ENCODE measurements around the gene ZNF185.

ZNF185 gene

GRCh38 chrX:152915541-152916241 is 17.8 kb downstream of the ZNF185 start:
- Histone ChIP-seq H3K9me3 (ENCODE audit: control insufficient read depth in 1 of 2, low read length in 2 of 2) (no peaks in the 10 kb centered on the region), H3K27me3 (ENCODE audit: control insufficient read depth in 1 of 2, insufficient read depth in 2 of 2, low read length in 2 of 2) (no peaks in the 10 kb centered on the region)

GRCh38 chrX:152917656-152918579 is 20.1 kb downstream of the ZNF185 start:
- Histone ChIP-seq H3K4me1 (ENCODE audit: control insufficient read depth in 1 of 2, insufficient read depth in 2 of 2, low read length in 2 of 2) (peaks cover 0 to 3% of the 10 kb centered on the region in 2 donors), H3K9ac (ENCODE audit: low read depth in 1 of 2, low read length in 2 of 2) (no peak overlapping the region), H3K27me3 (ENCODE audit: control insufficient read depth in 1 of 2, insufficient read depth in 2 of 2, low read length in 2 of 2) (no peaks in the 10 kb centered on the region), H3K36me3 (ENCODE audit: control insufficient read depth in 1 of 2, insufficient read depth in 2 of 2, low read length in 2 of 2) (no peaks in the 10 kb centered on the region), H3K27ac (ENCODE audit: low read depth, low read length) (no peak overlapping the region), H3K9me3 (ENCODE audit: control insufficient read depth in 1 of 2, low read length in 2 of 2) (no peaks in the 10 kb centered on the region), H3K4me3 (ENCODE audit: low read depth in 1 of 2, low read length in 2 of 2) (no peak overlapping the region)

More at GRCh38 chrX:152915541-152916241, 17.8 kb downstream of the ZNF185 start:
- Histone ChIP-seq H3K27ac (ENCODE audit: low read depth, low read length) (no peak overlapping the region), H3K4me1 (ENCODE audit: control insufficient read depth in 1 of 2, insufficient read depth in 2 of 2, low read length in 2 of 2) (peaks cover 0 to 3% of the 10 kb centered on the region in 2 donors), H3K4me3 (ENCODE audit: low read depth in 1 of 2, low read length in 2 of 2) (no peak overlapping the region), H3K36me3 (ENCODE audit: control insufficient read depth in 1 of 2, insufficient read depth in 2 of 2, low read length in 2 of 2) (no peaks in the 10 kb centered on the region), H3K9ac (ENCODE audit: low read depth in 1 of 2, low read length in 2 of 2) (no peak overlapping the region)

- no peak overlapping the region for H3K27ac ChIP-seq (ENCODE audit: low read depth, low read length)
These were observed 20.8 kb downstream of the ZNF185 start for GRCh38 chrX:152918707-152919106.

GRCh38 chrX:152923599-152923998 is 25.7 kb downstream of the ZNF185 start:
- peaks cover 9 to 14% of the 10 kb centered on the region in 2 donors for H3K4me1 ChIP-seq (ENCODE audit: control insufficient read depth in 1 of 2, insufficient read depth in 2 of 2, low read length in 2 of 2)
- H3K36me3 ChIP-seq (ENCODE audit: control insufficient read depth in 1 of 2, insufficient read depth in 2 of 2, low read length in 2 of 2), result no peaks in the 10 kb centered on the region
- H3K4me3 ChIP-seq (ENCODE audit: low read depth in 1 of 2, low read length in 2 of 2), result no peak overlapping the region
- H3K9me3 ChIP-seq (ENCODE audit: control insufficient read depth in 1 of 2, low read length in 2 of 2), result no peaks in the 10 kb centered on the region
- no peak overlapping the region for H3K27ac ChIP-seq (ENCODE audit: low read depth, low read length)
- no peak overlapping the region for H3K9ac ChIP-seq (ENCODE audit: low read depth in 1 of 2, low read length in 2 of 2)
- no peaks in the 10 kb centered on the region for H3K27me3 ChIP-seq (ENCODE audit: control insufficient read depth in 1 of 2, insufficient read depth in 2 of 2, low read length in 2 of 2)

More at GRCh38 chrX:152918707-152919106, 20.8 kb downstream of the ZNF185 start:
- Histone ChIP-seq H3K4me3 (ENCODE audit: low read depth in 1 of 2, low read length in 2 of 2) (no peak overlapping the region), H3K4me1 (ENCODE audit: control insufficient read depth in 1 of 2, insufficient read depth in 2 of 2, low read length in 2 of 2) (peaks cover 0 to 3% of the 10 kb centered on the region in 2 donors), H3K27me3 (ENCODE audit: control insufficient read depth in 1 of 2, insufficient read depth in 2 of 2, low read length in 2 of 2) (no peaks in the 10 kb centered on the region), H3K36me3 (ENCODE audit: control insufficient read depth in 1 of 2, insufficient read depth in 2 of 2, low read length in 2 of 2) (no peaks in the 10 kb centered on the region), H3K9me3 (ENCODE audit: control insufficient read depth in 1 of 2, low read length in 2 of 2) (no peaks in the 10 kb centered on the region), H3K9ac (ENCODE audit: low read depth in 1 of 2, low read length in 2 of 2) (no peak overlapping the region)

- Histone ChIP-seq H3K4me1 (ENCODE audit: control insufficient read depth in 1 of 2, insufficient read depth in 2 of 2, low read length in 2 of 2) (peaks cover 9 to 14% of the 10 kb centered on the region in 2 donors), H3K9ac (ENCODE audit: low read depth in 1 of 2, low read length in 2 of 2) (no peak overlapping the region), H3K27me3 (ENCODE audit: control insufficient read depth in 1 of 2, insufficient read depth in 2 of 2, low read length in 2 of 2) (no peaks in the 10 kb centered on the region)
These were observed 28.0 kb downstream of the ZNF185 start for GRCh38 chrX:152925835-152926234.

GRCh38 chrX:152926279-152926678 is 28.4 kb downstream of the ZNF185 start:
- H3K9ac ChIP-seq (ENCODE audit: low read depth in 1 of 2, low read length in 2 of 2), result no peak overlapping the region
- H3K27ac ChIP-seq (ENCODE audit: low read depth, low read length), result no peak overlapping the region
- no peaks in the 10 kb centered on the region for H3K36me3 ChIP-seq (ENCODE audit: control insufficient read depth in 1 of 2, insufficient read depth in 2 of 2, low read length in 2 of 2)
- H3K4me1 ChIP-seq (ENCODE audit: control insufficient read depth in 1 of 2, insufficient read depth in 2 of 2, low read length in 2 of 2), result peaks cover 9 to 14% of the 10 kb centered on the region in 2 donors
- H3K27me3 ChIP-seq (ENCODE audit: control insufficient read depth in 1 of 2, insufficient read depth in 2 of 2, low read length in 2 of 2), result no peaks in the 10 kb centered on the region
- H3K4me3 ChIP-seq (ENCODE audit: low read depth in 1 of 2, low read length in 2 of 2), result no peak overlapping the region
- H3K9me3 ChIP-seq (ENCODE audit: control insufficient read depth in 1 of 2, low read length in 2 of 2), result no peaks in the 10 kb centered on the region

More at GRCh38 chrX:152925835-152926234, 28.0 kb downstream of the ZNF185 start:
- H3K36me3 ChIP-seq (ENCODE audit: control insufficient read depth in 1 of 2, insufficient read depth in 2 of 2, low read length in 2 of 2), result no peaks in the 10 kb centered on the region
- no peaks in the 10 kb centered on the region for H3K9me3 ChIP-seq (ENCODE audit: control insufficient read depth in 1 of 2, low read length in 2 of 2)
- H3K4me3 ChIP-seq (ENCODE audit: low read depth in 1 of 2, low read length in 2 of 2), result no peak overlapping the region
- H3K27ac ChIP-seq (ENCODE audit: low read depth, low read length), result no peak overlapping the region

GRCh38 chrX:152926923-152927322 is 29.1 kb downstream of the ZNF185 start:
- Histone ChIP-seq H3K4me1 (ENCODE audit: control insufficient read depth in 1 of 2, insufficient read depth in 2 of 2, low read length in 2 of 2) (peaks cover 9 to 14% of the 10 kb centered on the region in 2 donors), H3K36me3 (ENCODE audit: control insufficient read depth in 1 of 2, insufficient read depth in 2 of 2, low read length in 2 of 2) (no peaks in the 10 kb centered on the region), H3K27me3 (ENCODE audit: control insufficient read depth in 1 of 2, insufficient read depth in 2 of 2, low read length in 2 of 2) (no peaks in the 10 kb centered on the region), H3K4me3 (ENCODE audit: low read depth in 1 of 2, low read length in 2 of 2) (no peak overlapping the region), H3K9ac (ENCODE audit: low read depth in 1 of 2, low read length in 2 of 2) (no peak overlapping the region), H3K9me3 (ENCODE audit: control insufficient read depth in 1 of 2, low read length in 2 of 2) (no peaks in the 10 kb centered on the region), H3K27ac (ENCODE audit: low read depth, low read length) (no peak overlapping the region)

- Histone ChIP-seq H3K27me3 (ENCODE audit: control insufficient read depth in 1 of 2, insufficient read depth in 2 of 2, low read length in 2 of 2) (no peaks in the 10 kb centered on the region), H3K4me3 (ENCODE audit: low read depth in 1 of 2, low read length in 2 of 2) (no peak overlapping the region), H3K9ac (ENCODE audit: low read depth in 1 of 2, low read length in 2 of 2) (no peak overlapping the region), H3K36me3 (ENCODE audit: control insufficient read depth in 1 of 2, insufficient read depth in 2 of 2, low read length in 2 of 2) (no peaks in the 10 kb centered on the region), H3K27ac (ENCODE audit: low read depth, low read length) (no peak overlapping the region), H3K4me1 (ENCODE audit: control insufficient read depth in 1 of 2, insufficient read depth in 2 of 2, low read length in 2 of 2) (peaks cover 9 to 14% of the 10 kb centered on the region in 2 donors), H3K9me3 (ENCODE audit: control insufficient read depth in 1 of 2, low read length in 2 of 2) (no peaks in the 10 kb centered on the region)
These were observed 30.2 kb downstream of the ZNF185 start for GRCh38 chrX:152927858-152928760.

- Histone ChIP-seq H3K27me3 (ENCODE audit: control insufficient read depth in 1 of 2, insufficient read depth in 2 of 2, low read length in 2 of 2) (no peaks in the 10 kb centered on the region), H3K4me1 (ENCODE audit: control insufficient read depth in 1 of 2, insufficient read depth in 2 of 2, low read length in 2 of 2) (peaks cover 9 to 14% of the 10 kb centered on the region in 2 donors), H3K36me3 (ENCODE audit: control insufficient read depth in 1 of 2, insufficient read depth in 2 of 2, low read length in 2 of 2) (no peaks in the 10 kb centered on the region), H3K9ac (ENCODE audit: low read depth in 1 of 2, low read length in 2 of 2) (no peak overlapping the region), H3K9me3 (ENCODE audit: control insufficient read depth in 1 of 2, low read length in 2 of 2) (no peaks in the 10 kb centered on the region), H3K27ac (ENCODE audit: low read depth, low read length) (no peak overlapping the region), H3K4me3 (ENCODE audit: low read depth in 1 of 2, low read length in 2 of 2) (no peak overlapping the region)
These were observed 31.0 kb downstream of the ZNF185 start for GRCh38 chrX:152928761-152929400.

All from duodenal mucosa (tissue), 2 donors.